ENCODE measurements around the gene CTSH. TPM values are rescaled to one million over a fixed set of nuclear protein-coding genes. Genes with fewer than 3 reads are reported as not detected.
"Not testable (repeated sequence)": the region's sequence is repeated elsewhere in the genome, so short reads cannot be mapped to it uniquely, and the experiment has no call there.

Gene CTSH
- polyA plus RNA-seq, 3 donors from 2014 or later, result 9.3 to 37.8 (median 23.0) TPM

DNA sequence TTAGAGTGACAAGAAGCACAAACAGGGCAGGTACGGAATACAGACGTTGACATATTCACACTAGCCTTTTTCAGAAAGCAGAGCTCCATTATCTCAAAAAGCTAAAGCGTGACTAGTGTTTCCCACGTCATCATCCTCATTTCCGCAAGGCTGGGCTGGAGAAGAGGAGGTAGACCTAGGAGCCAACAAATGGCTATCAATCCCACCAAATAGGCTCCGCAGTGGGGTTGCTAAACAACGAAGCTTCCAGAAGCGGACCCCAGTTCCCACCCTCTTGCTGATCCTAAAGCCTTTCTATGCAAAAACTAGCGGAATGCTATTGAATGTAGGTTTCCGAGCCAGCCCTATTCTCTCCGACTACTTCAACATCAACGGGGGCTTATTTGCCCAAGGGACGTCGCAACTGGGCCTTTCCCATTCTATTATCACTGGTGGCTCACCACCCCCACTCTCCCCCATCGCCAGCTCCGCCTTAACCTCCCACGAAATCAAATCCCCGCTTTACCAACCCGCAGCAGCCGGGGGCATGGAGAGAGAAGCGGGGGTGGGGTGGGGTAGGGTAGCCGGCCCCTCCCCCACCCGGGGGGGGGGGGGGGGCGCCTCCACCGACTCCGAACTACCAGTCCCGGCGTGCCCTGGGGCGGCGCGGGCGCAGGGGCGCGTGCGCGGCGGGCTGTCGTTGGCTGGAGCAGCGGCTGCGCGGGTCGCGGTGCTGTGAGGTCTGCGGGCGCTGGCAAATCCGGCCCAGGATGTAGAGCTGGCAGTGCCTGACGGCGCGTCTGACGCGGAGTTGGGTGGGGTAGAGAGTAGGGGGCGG lies 72.5 kb downstream of the CTSH start, which contains the start of gene MORF4L1:
Gene MORF4L1 (plus strand): TSS at position 736 of the 817 bp plus-strand sequence. CDS start 128 bp downstream, outside the sequence.
- Mint-ChIP-seq H3K4me3 (peak within 1 kb of the TSS; percentile 92 to 100 (median 100)), H3K9me3 (peaks cover 0 to 1% (median 0%) of the 10 kb centered on the region in 6 donors), H3K36me3 (no peaks in the 10 kb centered on the region), H3K27me3 (ENCODE audit: low read depth in 3 of 3) (peaks cover 23 to 36% (median 26%) of the 10 kb centered on the region in 3 donors), H3K27ac (peak within 1 kb of the TSS; percentile 98 to 100 (median 100)), H3K4me1 (peaks cover 43 to 45% of the 10 kb centered on the region in 2 donors)
- peak; percentile 96 to 97 (median 96) for DNase-seq

DNA sequence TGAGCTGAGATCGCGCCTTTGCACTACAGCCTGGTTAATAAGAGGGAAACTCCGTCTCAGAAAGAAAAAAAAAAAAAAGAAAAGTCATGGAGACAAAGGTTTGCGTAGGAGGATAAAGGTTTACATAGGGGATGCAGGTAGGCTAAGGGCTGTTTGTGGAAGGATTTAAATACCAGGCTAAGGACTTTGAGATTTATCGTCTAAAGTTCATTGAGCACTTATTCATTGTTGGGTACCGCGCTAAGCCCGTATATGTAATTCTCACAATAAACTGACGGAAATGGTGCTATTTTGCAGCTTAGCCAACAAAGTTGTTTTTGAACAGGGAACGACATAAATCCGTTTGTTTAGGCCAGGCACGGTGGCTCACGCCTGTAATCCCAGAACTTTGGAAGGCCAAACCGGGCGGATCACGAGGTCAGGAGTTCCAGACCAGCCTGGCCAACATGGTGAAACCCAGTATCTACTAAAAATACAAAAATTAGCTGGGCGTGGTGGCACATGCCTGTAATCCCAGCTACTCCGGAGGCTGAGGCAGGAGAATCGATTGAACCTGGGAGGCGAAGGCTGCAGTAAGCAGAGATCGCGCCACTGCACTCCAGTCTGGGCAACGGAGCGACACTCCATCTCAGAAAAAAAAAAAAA lies 73.2 kb downstream of the CTSH start:
- not testable (repeated sequence) for H3K9me3 Mint-ChIP-seq, DNase-seq, H3K36me3 Mint-ChIP-seq
- Mint-ChIP-seq H3K4me1 (peaks cover 36 to 37% of the 10 kb centered on the region in 2 donors), H3K4me3 (peak overlapping the region; percentile 32 to 100 (median 92)), H3K27me3 (ENCODE audit: low read depth in 3 of 3) (peaks cover 23 to 36% (median 26%) of the 10 kb centered on the region in 3 donors), H3K27ac (peak overlapping the region in 5 of 6 donors; percentile 68 to 99 (median 79))

Other genes with a start within 250 kb of the CTSH start
- not detected for gene ADAMTS7, start 133.6 kb downstream of the CTSH start, polyA plus RNA-seq
- gene MORF4L1, start 72.2 kb downstream of the CTSH start, polyA plus RNA-seq, result 100 to 1,000 TPM; 235 to 280 (median 253) TPM
- not detected for gene RASGRF1, start 145.7 kb upstream of the CTSH start, polyA plus RNA-seq

Data from immature natural killer cell (primary cell).